Mesenchymal stem cell (in vitro differentiated cells and primary cell): Measurements from ENCODE around the gene BRSK2.

ENCODE experiments used
- DNase-seq: peaks from one replicate; pipeline ENCODE4 v3.0.0-alpha.2; 2013
- H2AFZ ChIP-seq: one replicate; pipeline ENCODE4 v1.6.1; 2013; ENCODE audit warnings: low read depth, mild to moderate bottlenecking, control low read depth, inconsistent platforms, low read length, moderate library complexity
- H2AK5ac ChIP-seq: 2 replicates; pipeline ENCODE4 v1.6.1; 2013; ENCODE audit warnings: low read length, moderate library complexity, mild to moderate bottlenecking, inconsistent platforms; ENCODE audit not compliant: severe bottlenecking
- H2BK120ac ChIP-seq: one replicate; pipeline ENCODE4 v1.6.1; 2013; ENCODE audit warnings: low read depth, mild to moderate bottlenecking, inconsistent platforms, low read length, moderate library complexity
- H2BK12ac ChIP-seq, 2 experiments: one replicate each; pipeline ENCODE4 v1.6.1; 2013; ENCODE audit warnings: inconsistent platforms in 2 of 2, low read length in 2 of 2, mild to moderate bottlenecking in 2 of 2, moderate library complexity in 2 of 2, control low read depth in 1 of 2
- H2BK15ac ChIP-seq: one replicate; pipeline ENCODE4 v1.6.1; 2013; ENCODE audit warnings: mild to moderate bottlenecking, low read depth, inconsistent platforms; ENCODE audit not compliant: poor library complexity, severe bottlenecking
- H2BK5ac ChIP-seq: 2 replicates; pipeline ENCODE4 v1.6.1; 2013; ENCODE audit warnings: low read depth, mild to moderate bottlenecking, low read length, control low read depth, inconsistent platforms; ENCODE audit not compliant: poor library complexity, severe bottlenecking
- H3K14ac ChIP-seq, 2 experiments: one replicate each; pipeline ENCODE4 v1.6.1; 2013; ENCODE audit warnings: inconsistent platforms in 2 of 2, low read length in 2 of 2, control low read depth in 1 of 2, mild to moderate bottlenecking in 1 of 2, moderate library complexity in 1 of 2
- H3K18ac ChIP-seq, 2 experiments: one replicate each; pipeline ENCODE4 v1.6.1; 2013; ENCODE audit warnings: inconsistent platforms in 2 of 2, low read length in 2 of 2, control low read depth in 1 of 2, low read depth in 1 of 2, mild to moderate bottlenecking in 1 of 2
- H3K23ac ChIP-seq, 2 experiments: one replicate each; pipeline ENCODE4 v1.6.1; 2013; ENCODE audit warnings: inconsistent platforms in 2 of 2, low read length in 2 of 2, mild to moderate bottlenecking in 2 of 2, moderate library complexity in 2 of 2, control low read depth in 1 of 2
- H3K27ac ChIP-seq: 2 replicates; pipeline ENCODE4 v1.5.1; 2013; ENCODE audit warnings: mild to moderate bottlenecking, moderate library complexity, low read length, control low read depth, inconsistent platforms; ENCODE audit not compliant: poor library complexity, severe bottlenecking
- H3K27me3 ChIP-seq, 2 experiments: 2 replicates each; pipeline versions ENCODE4 v1.6.1 to v1.7.0; 2013; ENCODE audit warnings: low read length in 2 of 2, mild to moderate bottlenecking in 2 of 2, moderate library complexity in 2 of 2, control low read depth in 1 of 2, inconsistent platforms in 1 of 2; ENCODE audit not compliant: control insufficient read depth in 1 of 2, insufficient read depth in 1 of 2
- H3K36me3 ChIP-seq, 2 experiments: 2 replicates each; pipeline versions ENCODE4 v1.6.1 to v1.7.0; 2013; ENCODE audit warnings: low read length in 2 of 2, control low read depth in 1 of 2, inconsistent platforms in 1 of 2, low read depth in 1 of 2, mild to moderate bottlenecking in 1 of 2; ENCODE audit not compliant: insufficient read depth in 2 of 2, control insufficient read depth in 1 of 2
- H3K4ac ChIP-seq, 2 experiments: one replicate each; pipeline ENCODE4 v1.6.1; 2013; ENCODE audit warnings: inconsistent platforms in 2 of 2, low read length in 2 of 2, mild to moderate bottlenecking in 2 of 2, moderate library complexity in 2 of 2, control low read depth in 1 of 2, low read depth in 1 of 2
- H3K4me1 ChIP-seq: 2 replicates; pipeline ENCODE4 v1.6.1; 2013; ENCODE audit warnings: low read depth, low read length, control low read depth; ENCODE audit not compliant: control insufficient read depth, insufficient read depth
- H3K4me2 ChIP-seq: 2 replicates; pipeline ENCODE4 v1.6.1; 2013; ENCODE audit warnings: low read length, mild to moderate bottlenecking, inconsistent platforms; ENCODE audit not compliant: poor library complexity, severe bottlenecking
- H3K4me3 ChIP-seq, 2 experiments: 2 replicates each; pipeline versions ENCODE4 v1.5.1 to v1.7.0; 2013; ENCODE audit warnings: low read length in 2 of 2, mild to moderate bottlenecking in 2 of 2, control low read depth in 1 of 2, low read depth in 1 of 2; ENCODE audit not compliant: insufficient read depth in 1 of 2
- H3K79me1 ChIP-seq: replicated peaks from 2 replicates; pipeline ENCODE4 v1.6.1; 2013; ENCODE audit warnings: mild to moderate bottlenecking, control low read depth, low read length, inconsistent platforms; ENCODE audit not compliant: poor library complexity, severe bottlenecking
- H3K9ac ChIP-seq: 2 replicates; pipeline ENCODE4 v1.7.0; 2013; ENCODE audit warnings: mild to moderate bottlenecking, low read length, moderate library complexity
- H3K9me3 ChIP-seq: 2 replicates; pipeline ENCODE4 v1.7.0; 2013; ENCODE audit warnings: mild to moderate bottlenecking, low read length; ENCODE audit not compliant: control insufficient read depth
- H4K8ac ChIP-seq: one replicate; pipeline ENCODE4 v1.6.1; 2013; ENCODE audit warnings: inconsistent platforms, mild to moderate bottlenecking, low read length, moderate library complexity
- H4K91ac ChIP-seq: one replicate; pipeline ENCODE4 v1.6.1; 2013; ENCODE audit warnings: mild to moderate bottlenecking, low read length, inconsistent platforms
- WGBS: methylation state at CpG from one replicate; pipeline ENCODE4 v1.1.7; 2013; ENCODE audit warnings: mixed read lengths; 5-methylcytosine and 5-hydroxymethylcytosine counted together

The BRSK2 gene

GRCh38 chr11:1349327-1350041 lies 40.2 kb upstream of the BRSK2 start:
- H3K4me2 ChIP-seq = no peak overlapping the region
- no peak overlapping the region for H3K23ac ChIP-seq
- no peak overlapping the region for H2BK120ac ChIP-seq
- no peak overlapping the region for H3K4me3 ChIP-seq
- H2BK15ac ChIP-seq = no peak overlapping the region
- H4K8ac ChIP-seq = no peak overlapping the region
- H3K27me3 ChIP-seq = peaks cover 32 to 55% of the 10 kb centered on the region in 2 experiments
- H3K4ac ChIP-seq = no peak overlapping the region
- no peak overlapping the region for H3K14ac ChIP-seq
- H2AFZ ChIP-seq = no peak overlapping the region
- H4K91ac ChIP-seq = no peak overlapping the region
- no peak overlapping the region for H2AK5ac ChIP-seq
- no peak overlapping the region for H3K27ac ChIP-seq
- no peak for DNase-seq
- no peak overlapping the region for H3K9ac ChIP-seq
- H2BK12ac ChIP-seq = no peak overlapping the region
- no peak overlapping the region for H2BK5ac ChIP-seq
- no peaks in the 10 kb centered on the region for H3K9me3 ChIP-seq
- no peaks in the 10 kb centered on the region for H3K79me1 ChIP-seq
- no peaks in the 10 kb centered on the region for H3K36me3 ChIP-seq
- 85% methylated on average over 29 of the region's 29 CpGs for WGBS
- H3K4me1 ChIP-seq = no peaks in the 10 kb centered on the region
- no peak overlapping the region for H3K18ac ChIP-seq

- no peak overlapping the region for H3K23ac ChIP-seq
- H4K91ac ChIP-seq = no peak overlapping the region
- no peak for DNase-seq
- H2BK120ac ChIP-seq = no peak overlapping the region
- H4K8ac ChIP-seq = no peak overlapping the region
- H2AFZ ChIP-seq = no peak overlapping the region
- no peak overlapping the region for H3K4me3 ChIP-seq
- no peak overlapping the region for H2AK5ac ChIP-seq
- no peak overlapping the region for H3K4me2 ChIP-seq
- no peaks in the 10 kb centered on the region for H3K4me1 ChIP-seq
- no peak overlapping the region for H3K18ac ChIP-seq
- no peaks in the 10 kb centered on the region for H3K36me3 ChIP-seq
- peaks cover 32 to 58% of the 10 kb centered on the region in 2 experiments for H3K27me3 ChIP-seq
- no peak overlapping the region for H2BK5ac ChIP-seq
- H3K79me1 ChIP-seq = no peaks in the 10 kb centered on the region
- H3K14ac ChIP-seq = no peak overlapping the region
- H3K27ac ChIP-seq = no peak overlapping the region
- 76% methylated on average over 22 of the region's 22 CpGs for WGBS
- H2BK15ac ChIP-seq = no peak overlapping the region
- H3K4ac ChIP-seq = no peak overlapping the region
- no peak overlapping the region for H3K9ac ChIP-seq
- no peaks in the 10 kb centered on the region for H3K9me3 ChIP-seq
- H2BK12ac ChIP-seq = no peak overlapping the region
Observed at GRCh38 chr11:1350086-1350725, 39.5 kb upstream of the BRSK2 start.

DNA sequence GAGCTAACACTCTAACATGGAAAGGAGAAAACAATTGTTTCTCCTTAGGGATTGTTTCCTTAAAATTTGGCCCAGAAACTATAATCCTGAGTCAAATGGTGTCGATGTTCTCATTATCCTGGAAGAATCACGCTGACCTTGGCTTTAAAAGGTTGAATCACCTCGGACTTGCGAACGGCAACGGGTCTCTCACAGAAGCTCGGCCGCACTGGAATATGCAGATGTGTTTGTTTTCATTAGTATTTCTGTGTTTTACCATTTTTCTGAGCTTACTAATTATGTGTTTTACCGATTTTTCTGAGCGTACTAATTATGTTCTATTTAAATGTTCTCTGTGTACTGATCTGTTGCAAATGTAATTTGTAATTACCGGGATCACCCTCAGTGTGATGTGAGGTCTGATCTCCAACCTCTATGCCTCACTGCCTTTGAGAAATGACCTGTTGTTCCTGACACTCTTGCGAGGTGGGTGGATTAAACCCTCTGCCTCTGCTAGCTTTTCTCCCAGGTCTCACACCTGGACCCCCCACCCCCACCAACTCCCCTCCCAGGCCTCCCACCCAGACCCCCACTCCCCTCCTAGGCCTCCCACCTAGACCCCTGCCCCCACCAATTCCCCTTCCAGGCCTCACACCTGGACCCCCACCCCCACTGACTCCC lies 38.3 kb upstream of the BRSK2 start:
- Histone ChIP-seq H4K8ac (no peak overlapping the region), H3K18ac (no peak overlapping the region), H3K14ac (no peak overlapping the region), H2BK5ac (no peak overlapping the region), H3K4me2 (no peak overlapping the region), H3K36me3 (no peaks in the 10 kb centered on the region), H3K4me1 (no peaks in the 10 kb centered on the region), H3K27ac (no peak overlapping the region), H3K4ac (no peak overlapping the region), H2AFZ (no peak overlapping the region), H2BK120ac (no peak overlapping the region), H4K91ac (no peak overlapping the region), H3K23ac (no peak overlapping the region), H3K9ac (no peak overlapping the region), H3K9me3 (no peaks in the 10 kb centered on the region), H2AK5ac (no peak overlapping the region), H2BK12ac (no peak overlapping the region), H2BK15ac (no peak overlapping the region), H3K27me3 (peaks cover 32 to 66% of the 10 kb centered on the region in 2 experiments), H3K79me1 (no peaks in the 10 kb centered on the region), H3K4me3 (no peak overlapping the region)
- DNase-seq = no peak
- 90% methylated on average over 10 of the region's 12 CpGs for WGBS

DNA sequence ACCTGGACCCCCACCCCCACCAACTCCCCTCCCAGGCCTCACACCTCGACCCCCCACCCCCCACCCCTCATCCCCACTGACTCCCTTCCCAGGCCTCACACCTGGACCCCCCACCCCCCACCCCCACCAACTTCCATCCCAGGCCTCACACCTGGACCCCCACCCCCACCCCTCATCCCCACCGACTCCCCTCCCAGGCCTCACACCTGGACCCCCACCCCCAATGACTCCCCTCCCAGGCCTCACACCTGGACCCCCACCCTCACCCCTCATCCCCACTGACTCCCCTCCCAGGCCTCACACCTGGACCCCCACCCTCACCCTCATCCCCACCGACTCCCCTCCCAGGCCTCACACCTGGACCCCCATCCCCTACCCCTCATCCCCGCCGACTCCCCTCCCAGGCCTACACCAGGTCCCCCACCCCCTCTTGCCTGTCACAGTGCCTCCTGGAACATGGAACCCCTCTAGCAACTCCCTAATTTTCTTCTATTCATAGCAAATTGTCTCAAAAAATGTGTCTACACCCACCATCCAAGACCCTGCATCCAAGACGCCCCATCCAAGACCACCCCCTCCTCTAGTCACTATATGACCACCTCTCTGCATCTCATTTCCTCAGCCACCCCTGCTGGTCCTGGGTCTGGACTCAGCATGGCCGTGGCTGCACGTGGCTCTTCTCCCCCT lies 36.9 kb upstream of the BRSK2 start:
- Histone ChIP-seq H3K4me2 (no peak overlapping the region), H3K4me1 (no peaks in the 10 kb centered on the region), H2BK120ac (no peak overlapping the region), H3K9ac (no peak overlapping the region), H3K79me1 (no peaks in the 10 kb centered on the region), H3K18ac (no peak overlapping the region), H3K14ac (no peak overlapping the region), H3K4ac (no peak overlapping the region), H3K27ac (no peak overlapping the region), H3K36me3 (no peaks in the 10 kb centered on the region), H2BK15ac (no peak overlapping the region), H4K8ac (no peak overlapping the region), H2BK5ac (no peak overlapping the region), H3K27me3 (peaks cover 32 to 62% of the 10 kb centered on the region in 2 experiments), H4K91ac (no peak overlapping the region), H3K9me3 (no peaks in the 10 kb centered on the region), H2BK12ac (no peak overlapping the region), H3K4me3 (no peak overlapping the region), H3K23ac (no peak overlapping the region), H2AFZ (no peak overlapping the region), H2AK5ac (no peak overlapping the region)
- DNase-seq = no peak
- WGBS = 84% methylated on average over 6 of the region's 8 CpGs
